Measurements from ENCODE around the gene GABRG3. TPM values are rescaled to one million over a fixed set of nuclear protein-coding genes. Genes with fewer than 3 reads are reported as not detected.

GABRG3 gene
- total and polyA plus RNA-seq, 9 of the 15 experiments (the other 6 are each of a cell fraction or from before 2014, with no cell fraction given) = 4.0 to 15.1 (median 11.2) TPM

- no peak overlapping the region for H3K4me3 ChIP-seq
- H2AFZ ChIP-seq (ENCODE audit: low read depth, low read length) = no peak overlapping the region
- DNase-seq (ENCODE audit: extremely low read depth in 1 of 4, low spot score in 3 of 4) = no peak
- POLR2A ChIA-PET = no interaction called here
- no peaks in the 10 kb centered on the region for H3K9me1 ChIP-seq (ENCODE audit: control insufficient read depth, insufficient read depth, low read length)
- H3K4me2 ChIP-seq (ENCODE audit: insufficient read depth, low read length) = no peak overlapping the region
- H3K79me2 ChIP-seq (ENCODE audit: control insufficient read depth, insufficient read depth, low read length) = no peaks in the 10 kb centered on the region
- CTCF ChIA-PET (ENCODE audit: low intra/inter-chr PET ratio) = no interaction called here
- no peak overlapping the region for H3K27ac ChIP-seq (ENCODE audit: extremely low read depth, low read depth, low read length)
- TF ChIP-seq FOXO4 (CRISPR knock-in tag; IDR thresholded peaks at IDR 0.05) (no peak), NR2C1 (IDR thresholded peaks at IDR 0.05) (no peak), NR2C1 (tag; IDR thresholded peaks at IDR 0.05) (no peak), ZNF197 (CRISPR knock-in tag; IDR thresholded peaks at IDR 0.05; ENCODE audit: low read depth) (no peak), DMBX1 (CRISPR knock-in tag; IDR thresholded peaks at IDR 0.05; ENCODE audit: borderline replicate concordance) (no peak), CEBPG (CRISPR knock-in tag; IDR thresholded peaks at IDR 0.05) (no peak), CEBPG (tag; conservative IDR thresholded peaks at IDR 0.05 in 1 of 2, IDR thresholded peaks at IDR 0.05 in 1 of 2) (no peak), ILK (tag; IDR thresholded peaks at IDR 0.05; ENCODE audit: borderline replicate concordance, low read depth) (no peak), LARP7 (IDR thresholded peaks at IDR 0.05) (no peak), OTX1 (CRISPR knock-in tag; IDR thresholded peaks at IDR 0.05) (no peak), HES1 (IDR thresholded peaks at IDR 0.05; ENCODE audit: low read depth) (no peak), ZFPM2 (CRISPR knock-in tag; IDR thresholded peaks at IDR 0.05) (no peak), RBM22 (IDR thresholded peaks at IDR 0.05; ENCODE audit: low read depth, low read length, poor library complexity, severe bottlenecking) (no peak), CTBP1 (IDR thresholded peaks at IDR 0.05; ENCODE audit: borderline replicate concordance) (no peak), ARHGAP35 (IDR thresholded peaks at IDR 0.05; ENCODE audit: partially characterized antibody) (no peak)
- in situ Hi-C loops (cut with MboI) = no loop called here
- peaks cover 3 to 10% of the 10 kb centered on the region in 2 experiments; a peak in 3 of 5 replicates for H3K27me3 ChIP-seq (ENCODE audit: control insufficient read depth in 2 of 2, insufficient read depth in 2 of 2, low read length in 2 of 2)
- ATAC-seq = no peak
- no peak overlapping the region for H3K9ac ChIP-seq (ENCODE audit: insufficient read depth in 1 of 2, low read depth in 2 of 2, low read length in 2 of 2)
- H4K20me1 ChIP-seq (replicated peaks; ENCODE audit: control insufficient read depth, insufficient read depth, low read length) = no peaks in the 10 kb centered on the region
- no peaks in the 10 kb centered on the region for H3K9me3 ChIP-seq (replicated peaks; ENCODE audit: control insufficient read depth, insufficient read depth, low read depth, low read length)
- H3K36me3 ChIP-seq (ENCODE audit: control insufficient read depth, insufficient read depth, low read length) = no peaks in the 10 kb centered on the region
- intact Hi-C loops (cut with micrococcal nuclease) = no loop called here
- no TSS peak for BruUV-seq (replicated peaks)
- FAIRE-seq = no peak
- 3% methylated on average over 4 of the region's 4 CpGs for WGBS (ENCODE audit: insufficient coverage, low coverage, missing lambda C conversion rate)
- H3K4me1 ChIP-seq (replicated peaks in 1 of 2; ENCODE audit: control insufficient read depth in 2 of 2, insufficient read depth in 2 of 2, low read length in 2 of 2) = no peaks in the 10 kb centered on the region
Observed at GRCh38 chr15:26985050-26985449, 14.1 kb downstream of the GABRG3 start.

Measured in K562 (cell line).